Liver (tissue), 9 donors: ENCODE measurements around the gene ZDHHC11B. TPM values are rescaled to one million over a fixed set of nuclear protein-coding genes. Genes with fewer than 3 reads are reported as not detected.
"Not testable (repeated sequence)": the region's sequence is repeated elsewhere in the genome, so short reads cannot be mapped to it uniquely, and the experiment has no call there.

ENCODE experiments used
- DNase-seq: peaks from one replicate; pipeline ENCODE4 v3.0.0-alpha.2; 2017; ENCODE audit warnings: low spot score
- H3K27ac ChIP-seq, 2 donors: one replicate each; pipeline ENCODE4 v1.7.0; 2013; ENCODE audit warnings: inconsistent platforms in 2 of 2, low read length in 2 of 2, control low read depth in 1 of 2, low read depth in 1 of 2, mild to moderate bottlenecking in 1 of 2
- H3K27me3 ChIP-seq, 4 donors: one replicate each; pipeline versions ENCODE4 v1.6.1 to v1.7.0; 2013; ENCODE audit warnings: low read length in 3 of 4, inconsistent platforms in 1 of 4, mild to moderate bottlenecking in 1 of 4, moderate library complexity in 1 of 4; ENCODE audit not compliant: control insufficient read depth in 4 of 4, insufficient read depth in 4 of 4
- H3K36me3 ChIP-seq, 4 donors: one replicate each; pipeline versions ENCODE4 v1.6.1 to v1.7.0; 2013; ENCODE audit warnings: low read length in 3 of 4, mild to moderate bottlenecking in 3 of 4, low read depth in 1 of 4, moderate library complexity in 1 of 4; ENCODE audit not compliant: control insufficient read depth in 4 of 4, insufficient read depth in 3 of 4
- H3K4me1 ChIP-seq, 4 donors: one replicate each; pipeline versions ENCODE4 v1.6.1 to v1.7.0; 2013; ENCODE audit warnings: low read length in 3 of 4, mild to moderate bottlenecking in 3 of 4, moderate library complexity in 1 of 4; ENCODE audit not compliant: control insufficient read depth in 4 of 4, insufficient read depth in 4 of 4
- H3K4me3 ChIP-seq, 3 donors: one replicate each; pipeline versions ENCODE4 v1.6.1 to v1.7.0; 2013; ENCODE audit warnings: low read length in 3 of 3, control low read depth in 1 of 3, low read depth in 1 of 3, mild to moderate bottlenecking in 1 of 3
- H3K9ac ChIP-seq, 2 donors: one replicate each; pipeline ENCODE4 v1.7.0; 2013; ENCODE audit warnings: low read length in 2 of 2, mild to moderate bottlenecking in 2 of 2, moderate library complexity in 2 of 2, control low read depth in 1 of 2, low read depth in 1 of 2
- H3K9me3 ChIP-seq, 4 donors: one replicate each; pipeline versions ENCODE4 v1.6.1 to v1.7.0; 2013; ENCODE audit warnings: low read length in 3 of 4; ENCODE audit not compliant: control insufficient read depth in 4 of 4
- CTCF ChIP-seq: fragments of 150-350 bp; IDR thresholded peaks from 2 replicates; pipeline ENCODE4 v1.5.1; 2017; ENCODE audit warnings: improper control_type of control experiment, low read depth, low read length; ENCODE audit not compliant: missing input control
- FOXA1 ChIP-seq: IDR thresholded peaks from 2 replicates; pipeline ENCODE4 v1.6.1; 2016; ENCODE audit warnings: antibody characterized with exemption
- FOXA2 ChIP-seq: IDR thresholded peaks from 2 replicates; pipeline ENCODE4 v1.6.1; 2016; ENCODE audit warnings: antibody characterized with exemption
- GABPA ChIP-seq, 2 donors: IDR thresholded peaks in 1 of 2; conservative IDR thresholded peaks in 1 of 2; 2 replicates each; pipeline ENCODE4 v1.6.1; 2016; ENCODE audit warnings: antibody characterized with exemption in 2 of 2, mild to moderate bottlenecking in 1 of 2, moderate library complexity in 1 of 2
- HNF4A ChIP-seq, 2 donors: conservative IDR thresholded peaks; 2 replicates each; pipeline ENCODE4 v1.6.1; 2016; ENCODE audit warnings: antibody characterized with exemption in 2 of 2, mild to moderate bottlenecking in 2 of 2
- JUND ChIP-seq, 2 donors: IDR thresholded peaks; 2 replicates each; pipeline ENCODE4 v1.6.1; 2016; ENCODE audit warnings: antibody characterized with exemption in 2 of 2
- MAX ChIP-seq: IDR thresholded peaks from 2 replicates; pipeline ENCODE4 v1.6.1; 2016; ENCODE audit warnings: antibody characterized with exemption
- NR2F2 ChIP-seq: IDR thresholded peaks from 2 replicates; pipeline ENCODE4 v1.6.1; 2016; ENCODE audit warnings: antibody characterized with exemption
- RXRA ChIP-seq, 2 donors: IDR thresholded peaks; 2 replicates each; pipeline ENCODE4 v1.6.1; 2017 to 2018; ENCODE audit warnings: antibody characterized with exemption in 2 of 2, mild to moderate bottlenecking in 1 of 2
- SP1 ChIP-seq: IDR thresholded peaks from 2 replicates; pipeline ENCODE4 v1.6.1; 2018; ENCODE audit warnings: antibody characterized with exemption, mild to moderate bottlenecking
- ZBTB33 ChIP-seq: IDR thresholded peaks from 2 replicates; pipeline ENCODE4 v1.6.1; 2016; ENCODE audit warnings: antibody characterized with exemption
- WGBS: extraction: QIAGEN DNeasy Blood & Tissue Kit; methylation state at CpG from one replicate; pipeline ENCODE4 v1.1.7; 2013; 5-methylcytosine and 5-hydroxymethylcytosine counted together
- polyA plus RNA-seq, 2 donors: library from polyadenylated mRNA; stranded (reverse) in 1 of 2; unstranded in 1 of 2; fragments of 200-250 nt in 1 of 2; fragments of >200 nt in 1 of 2; fragmentation: Nextera tagmentation in 1 of 2; extraction: Ambion mirVana in 1 of 2; gene quantifications; one replicate each; pipeline versions ENCODE4 v1.2.1 to v1.2.3, GENCODE V29; 2013 to 2015
- total RNA-seq, 2 donors: library from RNA; depleted of rRNA; stranded (reverse); fragments of >200 nt; gene quantifications; one replicate each; pipeline ENCODE4 v1.2.3, GENCODE V29; 2014
- donor health status: healthy.
- donor health status: healthy.
- donor health status: healthy.
- donor health status: healthy.
- donor health status: healthy.

ZDHHC11B gene
- total and polyA plus RNA-seq, 4 donors, result 0.37 to 2.1 (median 0.62) TPM

GRCh38 chr5:763397-763796, 21.1 kb downstream of the ZDHHC11B start (continued):
- TF ChIP-seq MAX (no peak), ZBTB33 (no peak)

GRCh38 chr5:762996-763395, 21.5 kb downstream of the ZDHHC11B start:
- not testable (repeated sequence) for H3K27ac ChIP-seq, H3K9me3 ChIP-seq, DNase-seq, H3K9ac ChIP-seq, H3K4me3 ChIP-seq, H3K36me3 ChIP-seq, H3K27me3 ChIP-seq
- H3K4me1 ChIP-seq, result peaks cover 2 to 18% (median 14%) of the 10 kb centered on the region in 4 donors
- 90% methylated on average over 8 of the region's 8 CpGs for WGBS

- H3K27me3 ChIP-seq, result no peaks in the 10 kb centered on the region
- no peak overlapping the region for H3K9ac ChIP-seq
- WGBS, result 94% methylated on average over 8 of the region's 8 CpGs
- DNase-seq, result no peak
- H3K36me3 ChIP-seq, result peaks cover 0 to 8% (median 2%) of the 10 kb centered on the region in 4 donors
- H3K4me3 ChIP-seq, result no peak overlapping the region
- H3K4me1 ChIP-seq, result peaks cover 2 to 26% (median 15%) of the 10 kb centered on the region in 4 donors
- TF ChIP-seq NR2F2 (no peak), JUND (IDR thresholded peaks at IDR 0.05) (no peak), HNF4A (conservative IDR thresholded peaks at IDR 0.05) (no peak), FOXA2 (no peak), FOXA1 (no peak), CTCF (no peak), RXRA (IDR thresholded peaks at IDR 0.05) (no peak), MAX (no peak), GABPA (IDR thresholded peaks at IDR 0.05 in 1 of 2, conservative IDR thresholded peaks at IDR 0.05 in 1 of 2) (no peak), SP1 (no peak)
- no peaks in the 10 kb centered on the region for H3K9me3 ChIP-seq
- no peak overlapping the region for H3K27ac ChIP-seq
Observed at GRCh38 chr5:761854-762710, 22.4 kb downstream of the ZDHHC11B start.
